H1 (cell line): Measurements from ENCODE around the gene CNN3. TPM values are rescaled to one million over a fixed set of nuclear protein-coding genes. Genes with fewer than 3 reads are reported as not detected.

Experiments
- CTCF ChIA-PET: fragments of 300-600 bp; sonication (Branson Sonifier 250); formaldehyde crosslinking; loops from one replicate; lab custom pipeline; 2021; ENCODE audit not compliant: partially characterized antibody; lab: Charles Lee
- POLR2A ChIA-PET: fragments of 300-600 bp; sonication (Branson Sonifier 250); formaldehyde crosslinking; loops from one replicate; lab custom pipeline; 2021; ENCODE audit warnings: inconsistent platforms; ENCODE audit not compliant: partially characterized antibody; lab: Charles Lee
- DNase-seq, 2 experiments: peaks; one replicate each; pipeline versions ENCODE4 v3.0.0 to v3.0.0-alpha.2; 2010 to 2022; ENCODE audit warnings: low spot score in 2 of 2, low read depth in 1 of 2, mixed read lengths in 1 of 2
- FAIRE-seq: peaks from 2 replicates; lab custom pipeline; 2011; peaks lifted over from hg19 to GRCh38; lab: Jason Lieb, UNC
- H2AFZ ChIP-seq: 2 replicates; pipeline ENCODE4 v1.8.1; 2012; ENCODE audit warnings: low read length, inconsistent platforms
- H2AK5ac ChIP-seq: 2 replicates; pipeline ENCODE4 v1.6.1; 2013; ENCODE audit warnings: low read depth, low read length
- H2BK120ac ChIP-seq: replicated peaks from 2 replicates; pipeline ENCODE3; 2013; ENCODE audit warnings: low read depth, low read length, inconsistent platforms
- H2BK12ac ChIP-seq: 2 replicates; pipeline ENCODE4 v1.6.1; 2013; ENCODE audit warnings: low read depth, low read length
- H2BK15ac ChIP-seq: 2 replicates; pipeline ENCODE4 v1.6.1; 2013; ENCODE audit warnings: low read length
- H2BK20ac ChIP-seq: 2 replicates; pipeline ENCODE4 v1.6.1; 2013; ENCODE audit warnings: low read length
- H2BK5ac ChIP-seq: 2 replicates; pipeline ENCODE4 v1.6.1; 2013; ENCODE audit warnings: low read depth, low read length
- H3K14ac ChIP-seq: 2 replicates; pipeline ENCODE4 v1.6.1; 2013; ENCODE audit warnings: inconsistent platforms; ENCODE audit not compliant: insufficient read length
- H3K18ac ChIP-seq: 2 replicates; pipeline ENCODE4 v1.6.1; 2013; ENCODE audit warnings: low read length; ENCODE audit errors: extremely low read depth
- H3K23ac ChIP-seq: 2 replicates; pipeline ENCODE4 v1.6.1; 2013; ENCODE audit warnings: inconsistent platforms; ENCODE audit not compliant: insufficient read length
- H3K23me2 ChIP-seq: 2 replicates; pipeline ENCODE4 v1.6.1; 2013; ENCODE audit warnings: low read depth, low read length
- H3K27ac ChIP-seq: 2 replicates; pipeline ENCODE4 v1.6.1; 2011; ENCODE audit warnings: low read depth, low read length, inconsistent platforms
- H3K27me3 ChIP-seq, 4 experiments: replicated peaks in 1 of 4; 1 replicate in 1 of 4; 2 replicates in 3 of 4; pipeline versions ENCODE4 v1.6.1 to v1.8.1; 2011 to 2013; ENCODE audit warnings: low read length in 3 of 4, mild to moderate bottlenecking in 3 of 4, inconsistent platforms in 2 of 4, mixed read lengths in 2 of 4, moderate library complexity in 1 of 4; ENCODE audit not compliant: control insufficient read depth in 3 of 4, insufficient read depth in 3 of 4; ENCODE audit errors: extremely low read depth in 1 of 4
- H3K36me3 ChIP-seq, 4 experiments: 2 replicates each; pipeline versions ENCODE4 v1.6.1 to v1.8.1; 2011 to 2013; ENCODE audit warnings: mild to moderate bottlenecking in 4 of 4, low read length in 3 of 4, moderate library complexity in 2 of 4, control low read depth in 1 of 4, inconsistent platforms in 1 of 4; ENCODE audit not compliant: insufficient read depth in 4 of 4, control insufficient read depth in 2 of 4
- H3K4ac ChIP-seq: replicated peaks from 2 replicates; pipeline ENCODE3; 2013; ENCODE audit warnings: low read length, low read depth, mixed read lengths, inconsistent platforms; ENCODE audit not compliant: insufficient read length
- H3K4me1 ChIP-seq, 4 experiments: replicated peaks in 1 of 4; 1 replicate in 1 of 4; 2 replicates in 3 of 4; pipeline versions ENCODE4 v1.6.1 to v1.8.1; 2011 to 2013; ENCODE audit warnings: low read length in 3 of 4, inconsistent platforms in 2 of 4, mixed read lengths in 1 of 4; ENCODE audit not compliant: insufficient read depth in 4 of 4, control insufficient read depth in 3 of 4
- H3K4me2 ChIP-seq, 2 experiments: 2 replicates each; pipeline versions ENCODE4 v1.6.1 to v1.8.1; 2011 to 2013; ENCODE audit warnings: low read depth in 2 of 2, low read length in 2 of 2, control low read depth in 1 of 2, inconsistent platforms in 1 of 2, mild to moderate bottlenecking in 1 of 2; ENCODE audit not compliant: insufficient read depth in 1 of 2
- H3K4me3 ChIP-seq, 4 experiments: fragments of 200-600, 300-600 bp in 1 of 4; sonication (generic), shearing (Covaris generic), sonication (Bioruptor Twin) in 1 of 4; 2 replicates each; pipeline versions ENCODE4 v1.5.1 to v1.8.1; 2011 to 2016; ENCODE audit warnings: low read length in 4 of 4, low read depth in 3 of 4, control low read depth in 2 of 4, inconsistent platforms in 2 of 4, mild to moderate bottlenecking in 2 of 4, mixed read lengths in 1 of 4, moderate library complexity in 1 of 4; ENCODE audit not compliant: insufficient read depth in 2 of 4; ENCODE audit errors: extremely low read depth in 1 of 4
- H3K56ac ChIP-seq: replicated peaks from 2 replicates; pipeline ENCODE3; 2013; ENCODE audit warnings: low read depth, mild to moderate bottlenecking, mixed read lengths, low read length, inconsistent platforms; ENCODE audit not compliant: insufficient read length
- H3K79me1 ChIP-seq: 2 replicates; pipeline ENCODE4 v1.6.1; 2013; ENCODE audit warnings: low read depth, low read length, control low read depth
- H3K79me2 ChIP-seq, 2 experiments: 2 replicates each; pipeline versions ENCODE4 v1.6.1 to v1.8.1; 2012 to 2013; ENCODE audit warnings: low read length in 2 of 2, mild to moderate bottlenecking in 2 of 2, inconsistent platforms in 1 of 2; ENCODE audit not compliant: insufficient read depth in 2 of 2, control insufficient read depth in 1 of 2
- H3K9ac ChIP-seq, 4 experiments: replicated peaks in 1 of 4; 1 replicate in 1 of 4; 2 replicates in 3 of 4; pipeline versions ENCODE4 v1.6.1 to v1.8.1; 2011 to 2013; ENCODE audit warnings: low read depth in 3 of 4, low read length in 3 of 4, control low read depth in 2 of 4, mild to moderate bottlenecking in 2 of 4, moderate library complexity in 2 of 4, inconsistent platforms in 1 of 4; ENCODE audit errors: extremely low read depth in 1 of 4
- H3K9me3 ChIP-seq, 2 experiments: 2 replicates each; pipeline versions ENCODE4 v1.6.1 to v1.8.1; 2012 to 2013; ENCODE audit warnings: mild to moderate bottlenecking in 2 of 2, moderate library complexity in 2 of 2, control low read depth in 1 of 2, inconsistent platforms in 1 of 2, low read depth in 1 of 2, low read length in 1 of 2, mixed read lengths in 1 of 2; ENCODE audit not compliant: insufficient read depth in 2 of 2
- H4K20me1 ChIP-seq, 2 experiments: replicated peaks in 1 of 2; 2 replicates each; pipeline versions ENCODE3 to v1.8.1; 2011 to 2013; ENCODE audit warnings: inconsistent platforms in 2 of 2, low read length in 2 of 2, mild to moderate bottlenecking in 1 of 2; ENCODE audit not compliant: insufficient read depth in 2 of 2, control insufficient read depth in 1 of 2
- H4K5ac ChIP-seq: 2 replicates; pipeline ENCODE4 v1.6.1; 2013; ENCODE audit warnings: low read length, low read depth, mixed read lengths, inconsistent platforms; ENCODE audit not compliant: insufficient read length
- H4K8ac ChIP-seq: 2 replicates; pipeline ENCODE4 v1.8.0; 2013; ENCODE audit warnings: mild to moderate bottlenecking, moderate library complexity, low read length, inconsistent platforms; ENCODE audit not compliant: insufficient read depth; ENCODE audit errors: extremely low read depth
- H4K91ac ChIP-seq: replicated peaks from 2 replicates; pipeline ENCODE3; 2013; ENCODE audit warnings: low read length, mixed read lengths, inconsistent platforms; ENCODE audit not compliant: insufficient read length
- BRCA1 ChIP-seq: IDR thresholded peaks from 2 replicates; pipeline ENCODE4 v1.6.1; 2012; ENCODE audit warnings: low read depth, low read length, improper control_type of control experiment
- CTBP2 ChIP-seq: IDR thresholded peaks from 2 replicates; pipeline ENCODE4 v1.7.0; 2011; ENCODE audit warnings: borderline replicate concordance, mild to moderate bottlenecking, moderate library complexity, mixed read lengths, low read length; ENCODE audit not compliant: insufficient read depth, insufficient read length
- JUND ChIP-seq: IDR thresholded peaks from 2 replicates; pipeline ENCODE4 v1.6.1; 2011; ENCODE audit warnings: mild to moderate bottlenecking, improper control_type of control experiment, low read length
- NANOG ChIP-seq: IDR thresholded peaks from 2 replicates; pipeline ENCODE4 v1.6.1; 2011; ENCODE audit warnings: low read length, low read depth, mild to moderate bottlenecking, inconsistent platforms; ENCODE audit not compliant: insufficient read depth, poor library complexity, severe bottlenecking
- RAD21 ChIP-seq, 2 experiments: IDR thresholded peaks in 1 of 2; conservative IDR thresholded peaks in 1 of 2; 2 replicates each; pipeline ENCODE4 v1.6.1; 2011; ENCODE audit warnings: low read depth in 2 of 2, low read length in 2 of 2, improper control_type of control experiment in 1 of 2, inconsistent platforms in 1 of 2, mild to moderate bottlenecking in 1 of 2, moderate library complexity in 1 of 2
- WGBS, 2 experiments: shearing (Covaris generic) in 1 of 2; methylation state at CpG; one replicate each; pipeline versions ENCODE4 v1.1.6 to v1.1.7; 2013 to 2015; ENCODE audit warnings: low lambda C conversion rate in 2 of 2, mixed read lengths in 2 of 2, inconsistent platforms in 1 of 2, low coverage in 1 of 2, missing lambda C conversion rate in 1 of 2; ENCODE audit not compliant: insufficient replicate concordance in 2 of 2, insufficient coverage in 1 of 2, insufficient read length in 1 of 2; ENCODE audit errors: extremely low coverage in 1 of 2, missing lambda C conversion rate in 1 of 2; 5-methylcytosine and 5-hydroxymethylcytosine counted together
- polyA plus RNA-seq, 7 experiments: library from polyadenylated mRNA; depleted of rRNA in 3 of 7; stranded (reverse) in 5 of 7; unstranded in 2 of 7; fragments of >200 nt in 5 of 7; fragments of 200-250 nt in 2 of 7; gene quantifications; 1 replicate in 5 of 7; 2 replicates in 1 of 7; 4 replicates in 1 of 7; pipeline versions ENCODE4 v1.2.1 to v1.2.3, GENCODE V29; 2011 to 2013; ENCODE audit warnings: missing spikeins in 2 of 7, mixed read lengths in 2 of 7
- total RNA-seq: library from RNA; stranded (reverse); fragmentation: NEBNext Ultra II Directional; extraction: Animal tissue kit (Norgen Biotek cat#: 25700); gene quantifications from 2 replicates; pipeline ENCODE4 v1.2.1, GENCODE V29; 2021

CNN3 gene
- total and polyA plus RNA-seq, 2 of the 8 experiments (the other 6 are each of a cell fraction or from before 2014, with no cell fraction given): 134 to 266 TPM

GRCh38 chr1:94876362-94876761 lies 50.5 kb downstream of the CNN3 start:
- Histone ChIP-seq H2BK120ac (no peak overlapping the region), H3K23me2 (no peaks in the 10 kb centered on the region), H3K23ac (no peak overlapping the region), H2BK5ac (no peak overlapping the region), H3K4me2 (no peak overlapping the region), H3K36me3 (no peaks in the 10 kb centered on the region; a peak in 1 of 8 replicates), H3K18ac (no peak overlapping the region), H3K27ac (no peak overlapping the region), H2BK15ac (no peak overlapping the region), H3K9ac (no peak overlapping the region), H4K91ac (no peak overlapping the region), H4K20me1 (no peaks in the 10 kb centered on the region), H4K5ac (no peak overlapping the region), H3K14ac (no peak overlapping the region), H3K79me1 (no peaks in the 10 kb centered on the region), H3K4ac (no peak overlapping the region), H3K56ac (no peak overlapping the region), H2AFZ (no peak overlapping the region), H3K79me2 (no peaks in the 10 kb centered on the region), H3K4me1 (no peaks in the 10 kb centered on the region), H2BK12ac (no peak overlapping the region), H3K27me3 (peaks cover 0 to 1% (median 0%) of the 10 kb centered on the region in 4 experiments; a peak in 1 of 7 replicates), H2BK20ac (no peak overlapping the region), H2AK5ac (no peak overlapping the region), H3K4me3 (no peak overlapping the region), H3K9me3 (no peaks in the 10 kb centered on the region; a peak in 1 of 4 replicates), H4K8ac (no peak overlapping the region)
- FAIRE-seq (no peak), DNase-seq (no peak)
- ChIA-PET POLR2A (no interaction called here), CTCF (interaction anchor here (1.1 to 2.1 kb wide), 4 partner anchors 12 to 167 kb away, joined by 4 to 7 read pairs (median 5); no protein-coding TSS in a partner anchor)
- 83% methylated on average over 3 of the region's 3 CpGs; no CpG with 5 or more reads in 1 of the 2 experiments for WGBS, 2 experiments
- TF ChIP-seq BRCA1 (no peak), RAD21 (IDR thresholded peaks at IDR 0.05 in 1 of 2, conservative IDR thresholded peaks at IDR 0.05 in 1 of 2; ENCODE audit: low read depth in 2 of 2, low read length in 2 of 2) (no peak), NANOG (no peak), JUND (no peak), CTBP2 (no peak)
